HL-60/S4 treated with phorbol 12-myristate 13-acetate at 8.2 ng/mL for 4 days and 3 days (cell line): ENCODE measurements around the gene HOXA11.

Experiments used
- in situ Hi-C: fragments of 300-500 bp; cut with MboI; formaldehyde crosslinking; loops from 2 replicates; pipeline ENCODE4 v1.15.0; 2022; ENCODE audit warnings: low sequenced_read_pairs

HOXA11 gene

DNA sequence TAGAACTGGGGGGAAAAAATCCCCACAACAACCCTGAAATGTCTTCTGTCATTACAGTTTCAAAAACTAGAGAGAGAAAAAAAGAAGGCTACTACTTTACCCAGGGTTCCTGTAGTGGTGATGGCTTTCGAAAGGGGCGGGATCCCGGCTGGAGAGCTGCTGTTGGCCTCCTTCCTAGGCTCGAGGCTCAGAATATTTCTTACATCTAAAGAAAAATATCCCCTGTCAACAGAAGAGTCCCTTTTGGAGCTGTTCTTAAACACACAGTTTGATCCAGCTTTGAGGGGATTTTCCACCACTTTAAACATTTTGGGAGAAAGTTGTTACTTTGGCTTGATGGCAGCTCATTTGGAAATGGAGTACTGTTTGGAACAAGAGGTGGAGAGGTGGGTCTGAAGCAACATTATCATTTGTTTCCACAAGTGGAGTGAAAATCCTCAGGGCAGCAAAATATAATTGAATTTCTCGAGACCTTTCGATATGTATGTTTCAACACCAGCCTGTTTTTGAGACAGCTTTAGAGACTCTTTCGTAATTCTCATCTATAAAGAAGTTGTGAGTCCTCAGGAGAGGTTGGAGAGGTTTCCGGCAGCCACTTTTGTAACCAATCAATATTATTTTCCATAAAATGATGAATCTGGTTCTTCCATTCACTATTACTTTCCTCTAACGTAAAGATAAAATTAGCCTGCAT, 9.8 kb upstream of the HOXA11 start:
- in situ Hi-C loops = loop anchor here (25.0 kb wide), 1 partner anchor 833 kb away; no protein-coding TSS in a partner anchor

DNA sequence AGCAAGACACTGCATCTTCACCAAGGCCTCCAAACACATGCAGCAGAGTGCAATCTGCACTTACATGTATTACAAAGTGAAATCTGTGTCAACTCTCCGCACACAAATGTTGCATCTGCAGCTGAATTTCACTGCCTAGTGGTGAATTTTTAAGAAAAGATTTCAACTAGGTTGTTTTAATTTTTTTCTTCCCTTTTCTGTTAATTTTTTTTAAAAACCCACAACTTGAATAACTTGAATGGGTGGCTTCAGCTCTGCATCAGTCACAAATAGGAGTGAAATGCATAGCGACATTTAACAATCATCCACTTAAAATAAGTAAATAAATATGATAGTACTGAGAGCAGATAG, 8.9 kb upstream of the HOXA11 start:
- in situ Hi-C loops = loop anchor here (25.0 kb wide), 1 partner anchor 832 kb away; no protein-coding TSS in a partner anchor

DNA sequence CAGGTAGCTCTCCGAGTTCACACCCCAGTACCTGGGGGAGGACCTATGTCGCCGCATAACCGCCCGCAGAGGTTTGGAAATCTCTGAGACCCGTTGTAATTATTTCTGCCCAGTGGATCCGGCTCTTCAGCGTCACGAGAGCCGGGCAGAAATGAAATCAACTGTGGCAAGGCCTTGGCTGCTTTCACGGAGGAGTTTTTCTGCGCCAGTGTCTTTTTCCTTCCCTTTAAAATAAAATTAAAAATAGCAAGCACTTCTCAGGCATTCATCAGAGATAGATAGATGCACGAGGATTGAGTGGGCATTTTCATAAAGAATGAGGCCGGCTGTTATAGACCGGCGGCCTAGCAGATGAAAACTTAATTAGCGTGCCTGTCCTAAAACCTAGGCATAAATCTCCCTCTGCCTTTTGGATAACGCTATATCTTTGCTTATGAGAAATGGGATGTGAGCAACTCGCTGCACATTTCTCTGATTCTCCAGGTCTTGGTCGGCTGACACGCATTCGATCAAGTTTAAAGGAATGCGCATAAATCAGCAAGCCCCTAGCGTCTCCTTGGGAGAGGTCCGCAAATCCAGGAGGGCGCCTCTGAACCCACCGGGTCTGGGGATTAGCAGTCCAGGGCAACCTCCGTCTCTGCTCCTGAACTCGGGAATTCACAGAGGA, 8.4 kb upstream of the HOXA11 start:
- in situ Hi-C loops = loop anchor here (25.0 kb wide), 1 partner anchor 831 kb away; no protein-coding TSS in a partner anchor

DNA sequence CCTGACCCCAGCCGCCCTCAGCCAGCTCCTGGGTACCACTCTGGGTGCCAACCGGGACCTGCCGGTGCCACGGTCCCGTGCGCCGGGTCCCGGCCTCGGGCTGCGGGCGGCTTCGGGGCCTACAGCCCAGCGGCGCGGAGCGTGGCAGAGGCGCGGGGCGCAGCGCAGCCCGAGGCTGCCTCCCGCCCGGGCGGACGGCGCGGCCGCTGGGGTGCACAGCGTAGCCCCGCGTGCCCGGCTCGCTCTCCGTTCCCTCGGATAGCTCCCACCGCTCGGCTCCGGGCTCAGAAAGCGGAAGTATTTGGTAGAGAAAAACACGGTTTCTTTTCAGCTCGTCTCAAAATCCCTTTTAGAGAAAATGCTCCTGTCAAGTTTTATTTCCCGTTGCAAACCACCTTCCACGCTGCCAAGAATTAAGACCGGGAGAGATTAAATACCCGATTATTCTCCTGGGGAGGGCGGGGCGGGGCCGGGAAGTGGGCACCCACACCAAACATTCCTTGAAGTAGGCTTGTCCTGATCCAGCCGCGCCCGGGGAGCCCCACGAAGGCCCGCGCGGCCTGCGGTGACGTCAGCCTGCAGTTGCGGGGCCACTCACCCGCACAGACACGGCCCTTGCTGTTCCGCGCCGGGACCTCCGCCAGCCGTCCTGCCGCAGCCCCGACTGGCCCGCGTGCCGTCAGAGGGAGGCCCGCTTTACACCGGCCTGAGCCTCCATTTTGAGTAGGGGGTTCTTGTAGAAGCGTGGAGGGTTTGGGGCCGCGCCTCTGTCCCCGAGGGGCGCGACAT, 7.7 kb upstream of the HOXA11 start:
- in situ Hi-C loops = loop anchor here (25.0 kb wide), 1 partner anchor 830 kb away; no protein-coding TSS in a partner anchor

DNA sequence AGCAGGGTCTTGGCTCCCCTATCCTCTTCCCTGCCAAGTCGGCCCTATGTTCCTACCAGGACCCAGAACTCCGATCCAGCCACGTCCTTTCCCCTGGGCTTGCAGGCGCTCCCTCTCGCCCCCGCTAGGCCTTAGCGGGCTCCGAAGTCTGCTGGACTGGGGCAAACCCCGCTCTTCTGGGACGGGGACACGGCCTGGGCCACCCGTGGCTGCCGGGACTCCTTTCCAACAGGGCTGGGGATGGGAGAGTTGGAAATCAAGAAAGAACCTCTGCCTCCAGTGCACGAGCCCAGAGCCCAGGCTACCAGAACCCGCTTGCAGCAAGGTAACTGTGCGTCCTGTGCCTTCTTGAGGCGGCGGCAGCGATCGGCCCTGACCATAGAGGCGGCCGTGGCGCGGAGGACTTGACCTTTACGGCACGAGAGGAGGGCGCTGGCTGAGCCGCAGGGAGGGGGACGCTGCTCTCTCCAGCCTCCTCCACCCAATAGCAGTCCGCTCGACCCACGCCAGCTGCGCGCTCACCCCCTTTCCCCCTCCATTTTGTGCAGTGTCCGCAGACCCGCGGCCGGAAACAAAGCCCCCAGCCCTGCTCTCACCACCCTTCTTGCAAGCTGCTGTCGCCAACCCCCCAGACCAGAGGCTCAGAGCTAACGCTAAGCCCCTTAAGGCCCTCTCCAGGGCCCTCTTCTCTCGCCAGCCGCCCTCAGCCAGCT, 7.0 kb upstream of the HOXA11 start:
- in situ Hi-C loops = loop anchor here (25.0 kb wide), 1 partner anchor 830 kb away; no protein-coding TSS in a partner anchor

DNA sequence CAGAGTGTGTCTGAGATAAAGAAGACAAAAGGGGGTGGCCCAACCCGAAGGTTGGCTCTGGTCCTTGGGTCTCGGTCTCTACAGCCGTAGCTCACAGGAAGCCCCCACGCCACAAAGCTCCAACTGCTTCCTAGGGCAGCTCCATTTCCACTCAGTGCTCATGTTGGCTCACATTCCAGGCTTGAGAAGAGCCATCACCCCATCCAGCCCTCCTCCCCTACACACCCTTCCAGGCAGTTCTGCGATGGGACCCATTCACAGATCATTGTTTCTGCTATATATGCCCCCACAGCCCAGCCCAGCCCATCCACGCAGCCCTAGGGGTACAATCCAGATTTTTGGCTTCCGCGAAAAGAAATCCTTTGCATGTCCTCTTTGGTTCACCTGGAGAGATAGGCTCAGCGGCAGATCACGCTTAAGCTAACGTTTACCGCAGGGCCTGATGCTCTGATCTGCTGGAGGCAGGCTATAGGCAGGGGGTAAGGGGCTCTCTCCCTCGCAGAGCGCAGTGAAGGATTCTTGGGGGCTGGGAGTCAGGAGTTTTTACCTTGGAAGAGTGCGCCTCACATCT, 6.2 kb upstream of the HOXA11 start:
- in situ Hi-C loops = loop anchor here (25.0 kb wide), 1 partner anchor 829 kb away; no protein-coding TSS in a partner anchor

DNA sequence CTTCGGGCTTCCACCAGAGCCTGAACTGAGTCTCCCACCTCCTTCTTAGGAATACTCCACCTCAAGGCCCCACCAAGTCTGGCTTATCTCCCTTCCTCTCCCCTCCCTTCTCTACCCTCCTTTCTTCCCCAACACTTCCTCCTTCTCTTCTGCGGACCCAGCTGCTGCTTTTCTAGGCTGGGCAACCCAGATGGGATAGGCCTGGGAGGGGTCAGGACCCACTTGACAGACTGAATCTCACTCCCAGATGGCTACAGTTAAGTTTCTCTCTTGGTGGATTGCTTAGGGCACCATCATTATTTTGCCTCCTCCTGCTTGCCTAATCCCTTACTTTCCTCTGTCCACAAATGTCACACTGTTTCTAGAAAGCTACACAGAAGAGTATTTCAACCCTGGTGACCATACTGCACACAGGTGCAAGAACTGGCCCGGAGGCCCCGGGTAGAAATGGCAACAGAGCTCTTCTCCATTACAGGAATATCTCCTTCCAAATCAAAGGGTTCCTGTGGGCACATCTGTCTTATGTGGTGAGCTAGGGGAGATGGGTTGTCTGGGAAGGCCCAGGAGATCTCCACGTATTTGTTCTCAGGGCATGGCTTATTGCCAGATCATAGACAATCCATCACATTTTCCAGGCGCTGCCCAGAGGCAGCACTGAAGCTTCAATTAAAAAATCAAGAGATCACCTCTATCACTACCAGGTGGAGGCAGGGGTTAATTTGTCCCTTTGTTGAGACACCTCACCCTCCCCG, 5.1 kb upstream of the HOXA11 start:
- in situ Hi-C loops = loop anchor here (25.0 kb wide), 1 partner anchor 828 kb away; no protein-coding TSS in a partner anchor

DNA sequence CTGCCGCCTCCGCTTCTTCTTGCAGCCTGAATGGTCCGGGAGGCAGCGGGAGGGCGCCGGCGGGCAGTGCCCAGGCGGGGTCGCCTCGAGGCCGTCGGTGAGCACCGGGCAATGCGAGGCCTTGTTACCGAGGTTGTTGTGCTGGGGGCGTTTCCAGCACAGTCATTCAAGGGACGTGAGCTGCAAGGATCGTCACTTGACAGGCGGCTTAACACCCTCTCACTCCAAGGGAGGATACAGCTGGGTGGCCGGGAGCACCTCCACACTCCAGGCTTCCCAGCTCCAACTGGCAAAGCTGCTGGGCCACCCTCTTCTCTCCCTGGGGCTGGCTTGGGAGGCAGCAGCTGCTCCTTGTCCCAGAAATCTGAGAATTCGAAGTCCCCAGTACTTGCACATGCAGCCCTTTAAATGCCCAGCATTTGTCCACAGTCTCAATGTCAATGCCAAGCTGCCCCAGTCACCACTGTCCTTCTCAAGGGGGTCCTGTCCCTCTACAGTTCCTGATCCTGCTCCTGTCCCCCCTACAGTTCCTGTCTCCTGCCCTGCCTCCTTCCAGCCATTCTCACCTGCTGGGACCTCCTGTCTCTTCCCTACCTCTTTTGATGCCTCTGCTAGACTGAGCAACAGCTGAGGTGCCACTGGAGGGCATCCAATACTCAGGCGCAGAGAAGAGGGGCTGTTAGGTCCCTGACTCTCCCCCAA, 4.4 kb upstream of the HOXA11 start:
- in situ Hi-C loops = loop anchor here (25.0 kb wide), 1 partner anchor 827 kb away; no protein-coding TSS in a partner anchor

DNA sequence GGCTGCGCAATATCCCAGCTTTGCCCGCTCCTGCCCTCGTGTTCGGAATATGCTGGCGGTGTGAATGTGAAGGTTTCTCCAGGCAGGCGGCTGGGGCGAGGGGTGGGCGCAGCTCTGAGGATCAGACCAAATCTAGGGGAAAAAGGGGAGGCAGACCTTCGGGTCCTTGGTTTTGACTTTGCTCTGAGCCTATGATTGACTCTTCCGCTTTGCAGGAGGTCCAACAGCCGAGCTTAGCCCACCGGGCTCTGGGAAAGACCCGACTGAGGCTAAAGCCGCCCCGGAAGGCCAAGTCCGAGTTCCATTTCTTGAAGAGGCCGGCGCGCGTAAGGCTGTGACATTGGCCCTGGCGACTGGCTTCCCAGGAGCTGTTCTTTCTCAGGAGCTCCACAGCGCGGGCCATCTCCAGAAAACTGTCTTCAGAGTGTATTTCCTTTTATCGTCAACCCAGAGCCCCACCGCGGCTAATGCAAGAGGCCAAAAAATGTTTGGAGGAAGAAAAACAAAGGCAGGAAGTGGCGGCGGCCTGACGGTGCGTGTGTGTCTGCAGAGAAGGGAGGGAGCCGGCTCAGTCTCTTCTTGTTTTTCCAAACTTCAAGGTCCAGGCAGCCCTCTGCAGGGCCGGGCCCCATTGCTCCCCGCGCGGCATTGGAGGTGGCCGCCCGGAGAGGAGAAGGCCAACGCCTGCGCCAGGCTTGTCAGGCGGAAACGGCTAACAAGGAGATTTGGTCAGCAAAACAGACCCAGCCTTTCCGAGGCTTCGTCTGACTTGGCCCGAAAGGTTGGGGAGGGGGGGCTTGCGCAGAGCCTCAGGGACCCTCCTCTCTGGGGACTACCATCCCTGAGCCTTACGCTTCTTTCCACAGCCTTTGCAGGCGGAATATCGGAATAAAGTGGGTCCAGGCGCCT, 3.6 kb upstream of the HOXA11 start:
- in situ Hi-C loops = loop anchor here (25.0 kb wide), 1 partner anchor 826 kb away; no protein-coding TSS in a partner anchor

DNA sequence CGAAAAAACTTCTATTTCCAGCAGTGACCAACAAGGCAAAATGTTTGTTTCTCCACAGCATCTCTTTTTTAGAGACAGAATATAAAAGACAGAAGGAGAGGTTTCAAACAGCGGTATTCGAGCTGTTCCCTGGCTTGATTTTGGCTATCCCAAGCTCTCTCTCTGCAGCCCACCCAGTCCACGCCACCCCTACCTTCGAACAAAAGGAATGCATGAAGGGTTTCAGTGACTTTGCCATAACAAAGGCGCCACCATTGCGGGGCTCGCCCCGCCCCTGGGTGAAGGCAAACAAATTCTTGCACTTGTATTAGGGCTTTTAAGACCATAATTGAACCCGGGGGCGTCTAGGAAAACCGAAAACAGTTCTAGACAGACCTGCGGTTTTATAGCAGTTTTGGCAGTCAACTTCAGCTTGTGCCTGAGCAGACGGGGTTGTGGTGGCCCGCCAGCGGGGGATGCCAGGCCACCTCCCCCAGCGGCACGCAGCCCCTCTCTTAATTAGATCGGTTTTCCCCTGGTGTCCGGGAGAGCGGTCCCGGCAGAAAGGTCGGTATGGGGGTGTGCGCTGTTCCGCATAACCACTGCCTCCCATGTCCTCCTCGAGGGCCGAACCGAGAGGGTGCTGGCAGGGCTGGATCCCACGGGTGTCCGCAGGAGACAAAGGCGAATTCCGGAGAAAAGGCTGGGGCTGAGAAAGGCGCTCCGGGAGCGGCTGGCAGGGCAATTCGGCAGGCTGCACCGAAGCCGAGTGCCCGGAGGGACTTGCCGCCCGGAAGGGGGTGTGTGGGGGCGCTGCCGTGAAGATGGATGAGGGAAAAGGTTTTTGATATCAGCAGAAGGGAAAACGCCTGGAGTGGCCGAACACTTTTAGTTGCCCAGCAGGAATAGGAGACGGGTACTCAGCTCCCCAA, 2.7 kb upstream of the HOXA11 start:
- in situ Hi-C loops = loop anchor here (25.0 kb wide), 1 partner anchor 825 kb away; no protein-coding TSS in a partner anchor

DNA sequence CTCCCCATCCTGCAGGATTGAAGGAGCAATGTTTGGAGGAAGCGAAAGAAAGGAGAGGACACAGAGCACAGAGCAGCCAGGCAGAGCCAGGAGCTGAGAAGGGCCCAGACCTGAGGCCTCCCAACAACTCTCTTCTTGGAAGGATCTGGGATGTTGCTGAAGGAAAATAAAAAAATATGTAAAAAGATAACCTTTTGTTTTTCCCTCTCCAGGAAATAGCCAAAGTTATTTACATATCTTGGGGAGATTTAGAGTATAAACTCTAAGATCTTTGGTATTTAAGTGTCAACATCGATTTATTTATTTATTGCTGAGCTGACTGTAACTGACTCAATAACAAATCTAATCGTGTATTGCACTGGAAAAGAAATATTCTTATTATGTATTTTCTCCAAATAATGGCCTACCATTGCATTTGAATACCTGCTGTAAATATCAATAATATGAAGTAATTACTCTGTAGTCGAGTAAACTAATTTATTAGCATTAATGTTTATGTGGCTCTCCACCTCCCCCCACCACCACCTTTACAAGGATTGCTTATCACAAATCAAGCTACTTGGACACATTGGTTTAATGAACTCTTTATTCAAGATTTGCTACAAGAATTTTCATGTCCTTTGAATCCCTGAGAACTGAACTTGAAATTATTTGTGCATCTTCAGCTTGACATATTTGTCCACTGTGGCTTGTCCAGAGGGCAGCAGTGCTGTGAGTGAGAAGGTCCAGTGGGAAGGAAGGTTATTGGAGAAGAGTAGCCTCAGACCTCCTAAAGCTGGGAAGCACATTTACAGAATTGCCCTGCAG, 1.8 kb upstream of the HOXA11 start:
- in situ Hi-C loops = loop anchor here (25.0 kb wide), 1 partner anchor 825 kb away; no protein-coding TSS in a partner anchor

DNA sequence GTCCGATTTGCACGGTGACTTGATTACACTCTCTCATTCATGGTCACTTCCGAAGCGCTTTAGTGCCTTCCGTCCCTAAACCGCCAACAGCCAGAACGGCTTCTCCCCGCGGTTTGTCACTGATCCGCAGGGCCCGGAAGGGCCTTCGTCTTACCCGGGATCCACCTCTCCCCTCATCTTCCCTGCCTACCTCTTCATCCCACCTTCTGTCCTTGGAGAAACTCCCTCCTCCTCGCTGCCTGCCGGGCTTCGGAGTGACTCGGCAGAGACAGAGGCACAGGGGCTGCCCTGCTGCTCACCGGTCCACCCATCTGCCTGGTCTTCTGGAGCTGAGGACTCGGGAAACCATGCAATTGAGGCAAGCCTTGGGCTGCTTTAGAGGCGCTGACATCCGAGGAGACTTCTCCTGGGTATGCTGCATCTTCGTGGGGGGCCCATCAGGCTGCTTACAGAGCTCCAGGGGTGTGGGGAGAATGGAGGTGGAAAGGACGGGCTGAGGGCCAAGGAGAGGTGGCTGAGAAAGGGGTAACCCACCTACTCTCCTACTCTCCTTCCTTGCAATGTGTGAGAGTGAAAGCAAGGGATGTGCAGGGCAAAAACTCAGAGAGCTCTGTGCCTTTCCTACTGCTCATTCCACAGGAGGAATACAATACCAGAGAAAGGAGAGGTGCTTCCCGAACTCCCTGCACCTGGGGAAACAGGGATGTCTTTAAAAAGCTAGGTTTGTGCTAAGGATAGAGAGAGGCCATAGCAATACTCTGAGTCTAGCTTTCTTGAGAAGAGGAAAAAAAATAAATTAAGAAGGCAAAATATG, 1.0 kb upstream of the HOXA11 start:
- in situ Hi-C loops = loop anchor here (25.0 kb wide), 1 partner anchor 824 kb away; no protein-coding TSS in a partner anchor

DNA sequence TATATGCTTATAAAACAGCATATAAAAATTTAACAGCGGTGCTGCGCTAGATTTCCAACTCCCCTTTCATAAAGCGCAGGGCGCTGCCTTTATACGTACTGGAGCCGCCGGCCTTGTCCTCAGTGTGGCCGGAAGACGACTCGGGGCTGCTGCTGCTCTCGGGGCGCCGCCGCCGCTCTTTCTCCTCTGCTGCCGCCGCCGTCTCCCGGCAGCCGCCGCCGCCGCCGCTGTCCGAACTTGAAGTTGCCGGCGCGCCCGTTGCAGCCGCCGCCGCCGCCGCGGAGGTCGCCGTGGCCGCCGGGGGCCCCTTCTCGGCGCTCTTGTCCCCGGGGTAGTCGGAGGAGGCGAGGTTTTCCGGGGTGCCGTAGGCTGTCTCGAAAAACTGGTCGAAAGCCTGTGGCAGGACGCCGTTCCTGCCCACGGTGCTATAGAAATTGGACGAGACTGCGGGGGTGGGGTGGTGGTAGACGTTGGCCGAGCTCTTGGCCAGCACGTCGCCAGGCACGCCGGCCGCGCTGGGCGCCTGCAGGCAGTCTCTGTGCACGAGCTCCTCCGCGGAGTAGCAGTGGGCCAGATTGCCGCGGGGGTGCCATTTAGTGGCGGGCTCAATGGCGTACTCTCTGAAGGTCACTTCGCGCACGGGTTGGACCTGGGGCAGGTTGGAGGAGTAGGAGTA, 557 bp downstream of the HOXA11 start:
- in situ Hi-C loops = loop anchor here (25.0 kb wide), 1 partner anchor 822 kb away; no protein-coding TSS in a partner anchor

DNA sequence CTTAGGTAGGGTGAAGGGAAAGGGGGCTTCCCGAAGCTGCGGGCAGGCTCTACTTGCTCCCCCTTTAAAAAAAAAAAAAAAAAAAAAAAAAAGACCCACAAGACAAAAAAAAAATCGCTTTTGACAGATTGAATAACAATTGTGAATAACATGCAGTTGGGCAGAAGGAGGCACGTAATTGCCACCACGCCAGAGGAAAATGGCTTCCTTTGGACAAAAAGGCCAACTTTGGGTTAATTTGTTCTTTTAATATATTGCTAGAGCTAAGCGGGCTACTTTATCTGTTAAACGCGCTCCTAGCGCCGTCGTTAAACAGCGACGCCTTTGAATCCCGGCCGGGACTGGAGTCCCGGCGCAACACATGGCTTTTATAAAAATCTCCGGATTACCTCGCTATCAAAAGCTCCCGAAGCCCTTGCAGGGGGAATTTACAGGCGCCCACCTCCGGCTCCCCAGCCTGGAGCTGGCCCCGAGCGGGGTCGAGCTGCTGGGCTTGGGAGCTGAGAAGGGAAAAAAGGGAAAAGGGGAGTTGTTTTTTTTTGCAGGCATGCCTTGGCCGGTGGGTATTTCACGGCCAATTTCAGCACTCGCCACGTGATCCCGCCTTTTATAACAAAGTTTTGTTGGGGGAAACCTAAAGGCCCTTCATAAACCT, 1.2 kb downstream of the HOXA11 start:
- in situ Hi-C loops = loop anchor here (25.0 kb wide), 1 partner anchor 822 kb away; no protein-coding TSS in a partner anchor
